Stimulated activated CD8-positive, alpha-beta memory T cell treated with anti-CD3 and anti-CD28 coated beads, Interleukin-15, amount 100 ng/mL, for 24 hours (primary cell): ENCODE measurements around the gene DLG5.

Experiments used
- DNase-seq: peaks from one replicate; pipeline ENCODE4 v3.0.0-alpha.2; 2020; ENCODE audit warnings: low read depth

The DLG5 gene, protein sequence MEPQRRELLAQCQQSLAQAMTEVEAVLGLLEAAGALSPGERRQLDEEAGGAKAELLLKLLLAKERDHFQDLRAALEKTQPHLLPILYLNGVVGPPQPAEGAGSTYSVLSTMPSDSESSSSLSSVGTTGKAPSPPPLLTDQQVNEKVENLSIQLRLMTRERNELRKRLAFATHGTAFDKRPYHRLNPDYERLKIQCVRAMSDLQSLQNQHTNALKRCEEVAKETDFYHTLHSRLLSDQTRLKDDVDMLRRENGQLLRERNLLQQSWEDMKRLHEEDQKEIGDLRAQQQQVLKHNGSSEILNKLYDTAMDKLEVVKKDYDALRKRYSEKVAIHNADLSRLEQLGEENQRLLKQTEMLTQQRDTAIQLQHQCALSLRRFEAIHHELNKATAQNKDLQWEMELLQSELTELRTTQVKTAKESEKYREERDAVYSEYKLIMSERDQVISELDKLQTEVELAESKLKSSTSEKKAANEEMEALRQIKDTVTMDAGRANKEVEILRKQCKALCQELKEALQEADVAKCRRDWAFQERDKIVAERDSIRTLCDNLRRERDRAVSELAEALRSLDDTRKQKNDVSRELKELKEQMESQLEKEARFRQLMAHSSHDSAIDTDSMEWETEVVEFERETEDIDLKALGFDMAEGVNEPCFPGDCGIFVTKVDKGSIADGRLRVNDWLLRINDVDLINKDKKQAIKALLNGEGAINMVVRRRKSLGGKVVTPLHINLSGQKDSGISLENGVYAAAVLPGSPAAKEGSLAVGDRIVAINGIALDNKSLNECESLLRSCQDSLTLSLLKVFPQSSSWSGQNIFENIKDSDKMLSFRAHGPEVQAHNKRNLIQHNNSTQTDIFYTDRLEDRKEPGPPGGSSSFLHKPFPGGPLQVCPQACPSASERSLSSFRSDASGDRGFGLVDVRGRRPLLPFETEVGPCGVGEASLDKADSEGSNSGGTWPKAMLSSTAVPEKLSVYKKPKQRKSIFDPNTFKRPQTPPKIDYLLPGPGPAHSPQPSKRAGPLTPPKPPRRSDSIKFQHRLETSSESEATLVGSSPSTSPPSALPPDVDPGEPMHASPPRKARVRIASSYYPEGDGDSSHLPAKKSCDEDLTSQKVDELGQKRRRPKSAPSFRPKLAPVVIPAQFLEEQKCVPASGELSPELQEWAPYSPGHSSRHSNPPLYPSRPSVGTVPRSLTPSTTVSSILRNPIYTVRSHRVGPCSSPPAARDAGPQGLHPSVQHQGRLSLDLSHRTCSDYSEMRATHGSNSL (N-terminal part only)

DNA sequence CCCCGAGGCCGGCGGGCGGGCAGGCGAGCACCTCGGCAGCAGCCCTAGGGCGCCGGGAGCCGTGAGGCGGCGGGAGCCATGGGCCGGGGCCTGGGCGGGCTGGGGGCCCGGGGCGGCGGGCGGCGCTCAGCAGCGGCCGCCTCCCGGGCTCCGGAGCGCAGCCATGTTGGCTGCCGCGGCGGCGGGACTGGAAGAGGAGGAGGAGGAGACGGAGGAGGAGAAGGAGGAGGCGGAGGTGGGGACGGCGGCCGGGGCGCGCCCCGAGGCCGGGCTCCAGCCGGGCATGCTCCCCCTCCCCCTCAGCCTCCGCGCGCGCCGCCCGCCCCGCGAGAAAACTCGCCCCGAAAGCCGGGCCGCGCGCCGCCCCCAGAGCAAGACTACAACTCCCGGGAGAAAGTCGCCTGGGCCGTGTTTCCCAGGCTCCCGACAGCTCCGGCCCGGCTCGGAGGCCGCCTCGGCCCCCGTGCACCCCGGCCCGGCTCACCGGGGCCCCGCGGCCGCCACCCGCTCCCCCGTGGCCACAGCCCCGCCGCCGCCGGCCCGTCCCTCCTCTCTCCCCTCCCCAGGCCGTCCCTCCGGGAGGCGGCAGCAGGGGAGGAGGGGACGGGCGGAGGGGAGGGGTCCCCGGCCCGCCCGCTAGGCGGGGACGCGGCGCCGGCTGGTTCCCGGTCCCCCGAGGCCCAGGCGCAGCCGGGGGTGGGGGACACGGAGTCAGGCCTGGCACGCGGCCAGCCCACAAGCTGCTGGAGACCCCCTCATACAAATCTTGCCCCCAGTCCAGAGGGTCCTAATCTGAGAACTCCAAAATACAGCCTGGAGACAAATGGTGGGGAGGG lies at the start of gene DLG5:
Gene DLG5 (minus strand): TSS at position 190 of the 836 bp plus-strand sequence. CDS start 235 bp downstream, outside the sequence.
- no peak for DNase-seq

GRCh38 chr10:77975086-77975666 lies 48.6 kb upstream of the DLG5 start:
- DNase-seq: no peak

DNA sequence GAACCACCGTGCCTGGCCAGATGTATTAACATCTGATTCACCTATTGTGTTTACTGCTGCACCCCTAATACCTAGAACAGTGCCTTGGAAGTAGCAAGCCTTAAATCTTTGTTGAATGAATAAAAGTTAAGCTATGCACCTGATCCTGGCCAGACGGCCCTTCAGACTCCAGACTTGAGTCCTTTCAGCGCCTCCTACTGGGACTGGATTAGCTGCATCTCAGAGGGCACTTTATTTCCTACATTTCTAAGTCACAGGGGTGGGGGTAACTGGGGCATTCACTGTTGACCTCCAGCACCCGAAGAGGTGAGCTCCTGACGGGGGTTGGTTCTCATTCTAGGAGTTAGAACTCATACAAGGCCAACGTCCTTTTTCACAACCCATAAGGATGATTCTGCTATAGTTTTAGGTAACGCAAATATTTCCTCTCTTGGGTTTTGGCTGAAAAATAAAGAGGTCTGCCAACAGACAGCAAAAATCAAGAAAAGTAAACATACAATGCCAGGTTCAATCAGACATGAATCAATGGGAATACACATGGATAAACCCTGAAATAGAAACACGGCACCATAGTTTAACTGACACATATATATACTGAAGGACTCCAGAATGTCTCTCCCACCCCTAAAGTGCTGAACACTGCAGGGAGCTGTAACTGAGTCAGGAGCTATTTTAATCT lies 48.0 kb upstream of the DLG5 start:
- no peak for DNase-seq

GRCh38 chr10:77973276-77973675 lies 46.7 kb upstream of the DLG5 start:
- DNase-seq: no peak

DNA sequence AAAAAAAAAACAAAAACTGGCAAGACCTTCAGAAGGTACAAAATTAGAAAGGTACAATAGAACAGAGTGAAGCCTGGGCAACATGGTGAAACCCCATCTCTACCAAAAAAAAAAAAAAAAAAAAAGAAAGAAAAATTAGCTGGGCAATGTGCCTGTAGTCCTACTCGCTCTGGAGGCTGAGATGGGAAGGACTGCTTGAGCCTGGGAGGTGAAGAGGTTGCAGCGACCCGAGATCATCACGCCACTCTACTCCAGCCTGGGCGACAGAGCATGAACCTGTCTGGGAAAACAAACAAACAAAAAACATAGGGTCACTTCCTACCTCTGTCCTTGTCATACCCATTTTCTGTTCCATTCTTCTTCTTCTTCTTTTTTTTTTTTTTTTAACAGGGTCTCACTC lies 45.6 kb upstream of the DLG5 start:
- no peak for DNase-seq

GRCh38 chr10:77971804-77972144 lies 45.2 kb upstream of the DLG5 start:
- DNase-seq: no peak

- no peak for DNase-seq
These were observed 44.6 kb upstream of the DLG5 start for GRCh38 chr10:77970869-77971803.

- DNase-seq: no peak
These were observed 42.6 kb upstream of the DLG5 start for GRCh38 chr10:77969114-77969513.

DNA sequence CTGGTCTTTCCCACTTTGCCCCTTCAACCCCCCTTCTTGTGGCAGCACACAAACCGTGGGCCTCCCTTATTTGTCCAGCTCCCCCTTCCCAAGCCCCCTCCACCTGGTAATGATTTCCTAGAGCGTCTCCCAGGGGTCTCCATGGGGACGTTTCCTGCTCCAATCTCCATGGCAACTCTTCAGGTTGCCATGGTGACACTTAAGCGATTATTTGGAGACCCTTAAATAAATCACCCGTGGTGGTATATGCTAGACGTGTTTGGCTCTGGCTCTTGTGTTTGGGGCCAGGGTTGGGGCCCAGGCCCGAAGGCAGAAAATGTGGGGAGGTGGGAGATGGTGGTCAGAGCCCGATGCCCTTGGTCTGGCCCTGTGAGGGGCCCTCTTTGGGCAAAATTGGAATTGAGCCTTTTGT lies 41.1 kb upstream of the DLG5 start:
- no peak for DNase-seq

DNA sequence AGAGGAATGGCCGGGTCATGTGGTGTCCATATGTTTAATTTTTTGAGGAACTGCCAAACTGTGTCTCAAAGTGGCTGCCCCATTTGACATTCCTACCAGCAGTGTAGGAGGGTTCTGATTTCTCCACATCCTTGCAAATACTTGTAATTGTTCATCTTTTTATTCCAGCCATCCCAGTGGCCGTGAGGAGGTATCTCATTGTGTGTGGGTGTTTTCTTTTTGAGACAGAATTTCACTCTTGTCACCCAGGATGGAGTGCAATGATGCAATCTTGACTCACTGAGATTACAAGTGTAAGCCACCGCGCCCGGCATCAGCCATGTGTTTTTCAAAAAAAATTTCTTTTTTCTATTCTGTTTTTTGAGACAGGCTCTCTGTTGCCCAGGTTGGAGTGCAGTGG lies 38.7 kb upstream of the DLG5 start:
- no peak for DNase-seq

DNA sequence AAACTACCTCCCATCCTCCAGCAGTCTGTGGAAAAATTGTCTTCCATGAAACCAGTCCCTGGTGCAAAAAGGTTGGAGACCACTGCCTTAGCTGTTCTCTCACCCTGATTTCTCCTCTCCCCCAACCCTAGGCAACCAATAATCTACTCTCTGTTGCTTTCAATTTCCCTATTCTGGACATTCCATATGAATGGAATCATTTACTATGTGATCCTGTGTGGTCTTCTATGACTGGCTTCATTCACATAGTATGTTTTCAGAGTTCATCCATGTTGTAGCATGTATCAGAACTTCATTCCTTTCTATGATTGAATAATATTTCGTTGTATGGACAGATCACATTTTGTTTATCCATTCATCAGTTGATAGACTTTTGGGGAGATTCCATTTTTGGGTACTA lies 38.3 kb upstream of the DLG5 start:
- no peak for DNase-seq

GRCh38 chr10:77963901-77964300 lies 37.3 kb upstream of the DLG5 start:
- DNase-seq: no peak

GRCh38 chr10:77962350-77963146 lies 36.0 kb upstream of the DLG5 start:
- DNase-seq: no peak

DNA sequence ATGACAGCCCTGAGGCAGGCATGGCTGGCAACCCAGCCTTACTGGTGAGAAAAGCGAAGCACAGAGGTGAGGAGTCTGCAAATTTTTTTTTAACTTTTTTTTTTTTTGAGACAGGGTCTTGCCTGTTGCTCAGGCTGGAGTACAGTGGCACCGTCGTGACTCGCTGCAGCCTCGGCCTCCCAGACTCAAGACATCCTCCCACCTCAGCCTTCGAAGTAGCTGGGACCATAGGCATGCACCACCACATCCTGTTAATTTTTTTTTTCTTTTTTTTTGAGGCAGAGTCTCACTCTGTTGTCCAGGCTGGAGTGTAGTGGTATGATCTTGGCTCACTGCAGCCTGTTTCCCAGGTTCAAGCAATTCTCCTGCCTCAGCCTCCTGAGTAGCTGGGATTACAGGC lies 35.1 kb upstream of the DLG5 start:
- no peak for DNase-seq

- DNase-seq: no peak
These were observed 34.3 kb upstream of the DLG5 start for GRCh38 chr10:77960829-77961329.

GRCh38 chr10:77959887-77960455 lies 33.4 kb upstream of the DLG5 start:
- DNase-seq: no peak

DNA sequence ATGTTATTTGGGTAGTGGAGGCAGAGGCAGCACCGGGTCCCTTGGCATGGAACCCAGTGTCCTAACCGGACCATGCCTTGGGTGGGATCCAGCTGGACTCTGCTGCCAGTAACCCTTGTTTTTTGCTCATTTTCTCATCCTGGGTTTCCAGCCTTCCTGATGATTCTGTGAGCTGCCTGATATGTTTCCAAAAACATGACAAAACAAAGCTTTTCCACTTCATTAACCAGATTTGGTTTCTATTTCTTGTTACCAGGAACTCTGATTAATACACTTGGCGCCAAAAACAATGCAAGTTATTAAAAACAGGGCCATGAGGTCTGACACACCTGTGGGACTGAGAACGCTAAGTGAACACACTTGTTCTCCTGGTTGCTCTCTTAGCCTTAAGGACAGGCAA lies 32.8 kb upstream of the DLG5 start:
- DNase-seq: no peak

DNA sequence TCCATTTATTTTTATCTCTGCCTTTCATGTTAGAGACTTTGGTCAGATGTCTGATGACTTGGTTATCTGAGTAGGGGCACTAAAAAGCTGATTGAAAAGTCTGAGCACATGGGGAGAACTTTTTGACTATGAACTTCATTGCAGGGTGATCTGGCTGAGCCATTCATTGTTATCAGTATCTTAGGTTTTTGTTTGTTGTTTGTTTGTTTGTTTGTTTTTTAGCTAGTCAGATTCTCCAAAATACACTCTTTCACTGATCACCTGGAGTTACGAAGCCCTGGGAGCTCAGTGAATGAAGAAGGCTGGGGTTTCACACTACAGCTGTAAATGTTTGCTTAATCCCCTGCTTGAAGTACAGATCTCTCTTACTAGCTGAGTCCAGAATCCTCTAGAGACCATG lies 28.6 kb upstream of the DLG5 start:
- no peak for DNase-seq
